Right lobe of liver (tissue), 6 donors: ENCODE measurements around the gene MUSK. TPM values are rescaled to one million over a fixed set of nuclear protein-coding genes. Genes with fewer than 3 reads are reported as not detected.

Experiments
- ATAC-seq, 4 donors: fragments of 200-7000 bp; cut with Tn5 transposase; one replicate each; pipeline ENCODE4 v1.9.1; 2020; ENCODE audit warnings: mild to moderate bottlenecking in 4 of 4, moderate library complexity in 4 of 4
- DNase-seq, 3 donors: peaks; one replicate each; pipeline ENCODE4 v3.0.0-alpha.2; 2020
- H3K27ac ChIP-seq, 3 donors: fragments of 200-600 bp; one replicate each; pipeline ENCODE4 v1.8.0; 2022
- H3K27me3 ChIP-seq, 2 donors: fragments of 200-600 bp; one replicate each; pipeline ENCODE4 v1.8.0; 2022
- H3K36me3 ChIP-seq, 4 donors: fragments of 200-600 bp; sonication (generic) in 1 of 4; one replicate each; pipeline versions ENCODE4 v1.5.1 to v1.8.0; 2017 to 2022; ENCODE audit warnings: control low read depth in 1 of 4
- H3K4me1 ChIP-seq, 4 donors: fragments of 200-600 bp; sonication (generic) in 1 of 4; one replicate each; pipeline versions ENCODE4 v1.5.1 to v1.8.0; 2017 to 2022; ENCODE audit warnings: control low read depth in 1 of 4
- H3K4me3 ChIP-seq, 3 donors: fragments of 200-600 bp; one replicate each; pipeline ENCODE4 v1.8.0; 2022
- H3K9me3 ChIP-seq, 4 donors: fragments of 200-600 bp; sonication (generic) in 1 of 4; one replicate each; pipeline versions ENCODE4 v1.5.1 to v1.8.0; 2017 to 2022; ENCODE audit warnings: control low read depth in 1 of 4
- POLR2A ChIP-seq: fragments of 450-650 bp; IDR thresholded peaks from one replicate; pipeline ENCODE4 v1.6.1; 2017; ENCODE audit warnings: antibody characterized with exemption, mild to moderate bottlenecking
- WGBS: methylation state at CpG from one replicate; pipeline ENCODE4 v1.1.6; 2018; ENCODE audit warnings: low coverage, low lambda C conversion rate; ENCODE audit not compliant: insufficient coverage; ENCODE audit errors: missing lambda C conversion rate; 5-methylcytosine and 5-hydroxymethylcytosine counted together
- intact Hi-C, 2 donors: fragments of 100-400 bp; cut with DNase I; formaldehyde crosslinking; loops; one replicate each; pipeline versions ENCODE4 v1.11.2 to v1.14.1; 2022
- total RNA-seq, 6 experiments: library from RNA; depleted of rRNA in 2 of 6; stranded (reverse); fragments of >200 nt in 2 of 6; fragmentation: NEBNext Ultra II Directional in 3 of 6; extraction: Animal tissue kit (Norgen Biotek cat#: 25700) in 3 of 6; gene quantifications; one replicate each; pipeline versions ENCODE4 v1.1.0 to v1.2.4, GENCODE V29; 2016 to 2023
- TF ChIP-seq, protein P1 (sequence below), 4 donors: fragments of 200-600 bp in 3 of 4; fragments of 450-650 bp in 1 of 4; IDR thresholded peaks; one replicate each; pipeline versions ENCODE4 v1.5.1 to v1.8.0; 2016 to 2022; ENCODE audit warnings: antibody characterized with exemption in 4 of 4, mild to moderate bottlenecking in 2 of 4
- donor health status: DM: no; HTN: yes; CAD: no.
- donor health status: DM: no; HTN: no; CAD: no.
- donor health status: DM: no; HTN: no; CAD: no.
- donor health status: DM: no; HTN: yes; CAD: no.
- donor health status: DM: no; HTN: yes; CAD: no.

MUSK gene
- total RNA-seq, 6 experiments from 2014 or later = 0.06 to 0.12 (median 0.12) TPM; not detected in 2

DNA sequence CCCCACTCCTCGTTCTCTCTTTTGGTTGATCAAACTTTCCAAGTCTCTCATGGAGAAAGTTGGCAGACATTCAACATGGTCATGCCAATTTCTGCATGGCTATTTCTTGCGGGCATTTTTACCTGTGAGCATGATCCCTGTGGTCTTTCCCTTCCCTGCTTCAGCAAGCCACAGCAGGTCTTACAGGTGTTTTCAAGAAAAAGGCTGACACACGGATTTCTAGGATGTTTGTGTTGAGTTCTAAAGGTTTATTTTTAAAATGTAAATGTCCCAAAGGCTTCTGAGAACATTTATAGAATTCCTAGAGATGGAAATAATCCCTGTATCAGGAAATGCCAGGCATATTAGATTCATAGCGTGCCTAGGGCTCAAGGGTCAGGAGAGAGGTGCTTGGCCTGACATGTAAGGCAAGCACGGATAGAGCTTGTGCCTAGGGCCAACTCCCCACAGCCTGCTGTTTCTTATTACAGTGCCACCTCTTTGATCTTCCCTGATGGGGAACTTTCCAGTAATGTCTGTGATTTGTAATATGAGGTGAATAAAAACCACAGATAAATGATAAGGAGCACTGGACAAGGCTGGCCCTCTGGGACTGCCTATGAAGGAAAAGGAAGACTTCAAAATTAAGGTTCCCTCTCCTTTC is 79.8 kb downstream of the MUSK start:
- H3K27me3 ChIP-seq = no peaks in the 10 kb centered on the region
- H3K4me3 ChIP-seq = no peak overlapping the region
- TF ChIP-seq, protein P1, sequence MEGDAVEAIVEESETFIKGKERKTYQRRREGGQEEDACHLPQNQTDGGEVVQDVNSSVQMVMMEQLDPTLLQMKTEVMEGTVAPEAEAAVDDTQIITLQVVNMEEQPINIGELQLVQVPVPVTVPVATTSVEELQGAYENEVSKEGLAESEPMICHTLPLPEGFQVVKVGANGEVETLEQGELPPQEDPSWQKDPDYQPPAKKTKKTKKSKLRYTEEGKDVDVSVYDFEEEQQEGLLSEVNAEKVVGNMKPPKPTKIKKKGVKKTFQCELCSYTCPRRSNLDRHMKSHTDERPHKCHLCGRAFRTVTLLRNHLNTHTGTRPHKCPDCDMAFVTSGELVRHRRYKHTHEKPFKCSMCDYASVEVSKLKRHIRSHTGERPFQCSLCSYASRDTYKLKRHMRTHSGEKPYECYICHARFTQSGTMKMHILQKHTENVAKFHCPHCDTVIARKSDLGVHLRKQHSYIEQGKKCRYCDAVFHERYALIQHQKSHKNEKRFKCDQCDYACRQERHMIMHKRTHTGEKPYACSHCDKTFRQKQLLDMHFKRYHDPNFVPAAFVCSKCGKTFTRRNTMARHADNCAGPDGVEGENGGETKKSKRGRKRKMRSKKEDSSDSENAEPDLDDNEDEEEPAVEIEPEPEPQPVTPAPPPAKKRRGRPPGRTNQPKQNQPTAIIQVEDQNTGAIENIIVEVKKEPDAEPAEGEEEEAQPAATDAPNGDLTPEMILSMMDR (IDR thresholded peaks at IDR 0.05) = no peak
- no peak for TF ChIP-seq POLR2A
- no peaks in the 10 kb centered on the region for H3K4me1 ChIP-seq
- ATAC-seq (no peak), DNase-seq (no peak)
- WGBS = 39% methylated on average over 5 of the region's 5 CpGs
- intact Hi-C loops = no loop called here
- H3K27ac ChIP-seq = no peak overlapping the region
- no peaks in the 10 kb centered on the region for H3K9me3 ChIP-seq
- no peaks in the 10 kb centered on the region for H3K36me3 ChIP-seq

DNA sequence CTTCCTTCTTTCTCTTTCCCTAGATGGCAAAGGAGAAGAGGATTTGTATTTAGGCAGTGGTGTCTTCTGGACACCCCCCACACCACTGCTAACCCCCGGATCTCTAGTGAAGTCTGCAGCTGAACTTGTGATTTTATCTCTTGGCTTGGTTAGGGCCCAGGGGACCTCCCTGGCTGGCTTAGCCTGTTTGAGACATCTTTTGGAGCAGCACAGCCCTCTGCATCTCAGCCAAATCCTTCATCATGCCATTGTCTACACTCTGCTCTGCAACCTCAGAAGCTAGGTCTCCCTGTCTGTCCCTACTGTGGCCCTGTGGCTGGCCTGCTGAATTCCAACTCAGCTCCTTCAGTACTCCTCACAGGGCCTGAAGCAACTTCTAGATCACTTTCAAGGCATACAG is 81.7 kb downstream of the MUSK start:
- Histone ChIP-seq H3K4me3 (no peak overlapping the region), H3K36me3 (no peaks in the 10 kb centered on the region), H3K4me1 (no peaks in the 10 kb centered on the region), H3K27me3 (no peaks in the 10 kb centered on the region), H3K27ac (no peak overlapping the region), H3K9me3 (no peaks in the 10 kb centered on the region)
- DNase-seq (no peak), ATAC-seq (no peak)
- intact Hi-C loops = no loop called here
- WGBS = 43% methylated on average over 1 of the region's 1 CpG
- TF ChIP-seq, protein P1 (IDR thresholded peaks at IDR 0.05) = no peak
- TF ChIP-seq POLR2A = no peak

DNA sequence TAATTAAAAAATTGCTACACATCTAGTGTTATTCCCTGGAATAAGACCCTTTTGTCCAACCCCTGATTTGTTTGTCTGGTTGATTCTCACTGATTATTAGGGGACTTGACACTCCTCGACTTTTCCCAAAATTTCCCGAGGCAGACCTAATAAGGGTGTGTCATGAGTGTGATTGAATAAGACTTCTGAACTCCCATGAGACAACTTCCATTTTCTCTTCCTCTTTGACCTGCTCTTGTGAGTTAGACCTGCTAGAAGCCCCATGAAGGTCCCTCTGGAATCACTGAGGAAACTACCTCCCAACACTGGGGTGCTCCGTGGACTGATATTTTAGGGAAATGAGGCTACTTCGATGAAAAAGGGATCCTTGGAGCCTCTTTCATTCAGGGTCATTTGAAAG is 83.4 kb downstream of the MUSK start:
- Histone ChIP-seq H3K4me3 (no peak overlapping the region), H3K36me3 (no peaks in the 10 kb centered on the region), H3K9me3 (no peaks in the 10 kb centered on the region), H3K27ac (no peak overlapping the region), H3K27me3 (no peaks in the 10 kb centered on the region), H3K4me1 (no peaks in the 10 kb centered on the region)
- WGBS = 52% methylated on average over 4 of the region's 4 CpGs
- DNase-seq = no peak
- no peak for ATAC-seq
- intact Hi-C loops = no loop called here
- no peak for TF ChIP-seq POLR2A
- TF ChIP-seq, protein P1 (IDR thresholded peaks at IDR 0.05) = no peak

- DNase-seq = no peak
- no peak overlapping the region for H3K27ac ChIP-seq
- H3K27me3 ChIP-seq = no peaks in the 10 kb centered on the region
- ATAC-seq = no peak
- H3K4me3 ChIP-seq = no peak overlapping the region
- no peaks in the 10 kb centered on the region for H3K4me1 ChIP-seq
- H3K36me3 ChIP-seq = no peaks in the 10 kb centered on the region
- TF ChIP-seq, protein P1 (IDR thresholded peaks at IDR 0.05) = no peak
- TF ChIP-seq POLR2A = no peak
- intact Hi-C loops = no loop called here
- no peaks in the 10 kb centered on the region for H3K9me3 ChIP-seq
- 95% methylated on average over 2 of the region's 2 CpGs for WGBS
Measured at GRCh38 chr9:110752766-110753165, 84.2 kb downstream of the MUSK start.
